SU-DHL-6 (cell line): Measurements from ENCODE around the gene PROCR.

Source experiments
- H2AFZ ChIP-seq: fragments of 200-600 bp; sonication (generic); 2 replicates; pipeline ENCODE4 v1.6.1; 2014; ENCODE audit warnings: low read depth, mild to moderate bottlenecking, moderate library complexity, mixed read lengths, antibody characterized with exemption, low read length; ENCODE audit not compliant: severe bottlenecking
- H3F3A ChIP-seq: fragments of 200-600 bp; shearing (Covaris generic); 2 replicates; pipeline ENCODE4 v1.6.0; 2016; ENCODE audit warnings: antibody characterized with exemption, mild to moderate bottlenecking; ENCODE audit not compliant: insufficient read depth
- H3K27ac ChIP-seq: fragments of 200-600 bp; sonication (generic); 2 replicates; pipeline ENCODE4 v1.5.1; 2016; ENCODE audit warnings: low read depth, mild to moderate bottlenecking, low read length, moderate library complexity, mixed read lengths
- H3K27me3 ChIP-seq: fragments of 200-600 bp; sonication (generic), shearing (Covaris generic); 2 replicates; pipeline ENCODE4 v1.6.0; 2014; ENCODE audit warnings: mild to moderate bottlenecking, low read length
- H3K36me3 ChIP-seq: fragments of 200-600 bp; sonication (generic); 2 replicates; pipeline ENCODE4 v1.6.1; 2014; ENCODE audit warnings: mild to moderate bottlenecking, low read length, mixed read lengths
- H3K4me2 ChIP-seq: fragments of 300-600, 200-600 bp; shearing (Covaris generic), sonication (generic); 2 replicates; pipeline ENCODE4 v1.6.0; 2014; ENCODE audit warnings: low read length, low read depth, mild to moderate bottlenecking; ENCODE audit not compliant: poor library complexity, severe bottlenecking
- H3K4me3 ChIP-seq: fragments of 200-600 bp; sonication (generic); 2 replicates; pipeline ENCODE4 v1.5.1; 2014; ENCODE audit warnings: antibody characterized with exemption, low read length, mild to moderate bottlenecking, mixed read lengths; ENCODE audit not compliant: insufficient read depth, poor library complexity, severe bottlenecking
- H3K79me2 ChIP-seq: fragments of 200-600 bp; sonication (generic); 2 replicates; pipeline ENCODE4 v1.6.1; 2014; ENCODE audit warnings: mild to moderate bottlenecking, low read length, moderate library complexity; ENCODE audit not compliant: insufficient read depth
- H3K9ac ChIP-seq: fragments of 200-600 bp; sonication (generic); 2 replicates; pipeline ENCODE4 v1.7.0; 2014; ENCODE audit warnings: mild to moderate bottlenecking, low read length
- H3K9me2 ChIP-seq: fragments of 200-600 bp; sonication (generic); replicated peaks from 2 replicates; pipeline ENCODE4 v1.6.1; 2014; ENCODE audit warnings: low read length; ENCODE audit not compliant: insufficient read depth
- H3K9me3 ChIP-seq: fragments of 200-600 bp; sonication (generic); 2 replicates; pipeline ENCODE4 v1.6.1; 2014; ENCODE audit warnings: low read length, mixed read lengths; ENCODE audit not compliant: insufficient read depth
- H4K20me1 ChIP-seq: fragments of 200-600 bp; sonication (generic); 2 replicates; pipeline ENCODE4 v1.6.1; 2014; ENCODE audit warnings: low read depth, mild to moderate bottlenecking, antibody characterized with exemption, low read length, moderate library complexity, mixed read lengths
- EZH2phosphoT487 ChIP-seq: fragments of 200-600 bp; sonication (generic), shearing (Covaris generic); conservative IDR thresholded peaks from 2 replicates; pipeline ENCODE4 v1.6.1; 2018; ENCODE audit warnings: mild to moderate bottlenecking, antibody characterized with exemption, low read length, moderate library complexity, mixed read lengths
- TF ChIP-seq, protein P1 (sequence below): fragments of 200-600 bp; sonication (generic); IDR thresholded peaks from one replicate; pipeline ENCODE4 v1.5.1; 2017; ENCODE audit warnings: antibody characterized with exemption, mild to moderate bottlenecking, low read length, moderate library complexity; ENCODE audit not compliant: insufficient read depth, poor library complexity, severe bottlenecking

The PROCR gene

DNA sequence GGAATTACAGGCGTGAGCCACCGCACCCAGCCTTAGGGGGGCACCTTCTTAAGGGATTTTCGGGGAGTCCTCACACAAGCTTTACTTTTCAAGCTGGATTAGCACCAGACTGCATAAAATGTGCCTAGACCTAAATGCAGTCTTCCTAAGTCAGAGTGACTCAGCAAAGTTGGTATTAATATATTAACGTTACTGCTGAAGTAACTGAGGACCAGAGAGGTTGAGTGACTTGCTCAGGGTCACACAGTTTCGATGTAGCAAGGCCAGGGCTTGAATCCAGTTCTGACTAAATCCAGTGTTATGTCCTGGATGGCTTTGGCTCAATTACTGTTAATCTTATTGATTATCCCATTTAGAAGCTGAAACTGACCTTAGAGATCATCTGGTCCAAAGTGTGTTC lies 38.1 kb upstream of the PROCR start:
- H3K4me3 ChIP-seq: no peak overlapping the region
- H4K20me1 ChIP-seq: no peaks in the 10 kb centered on the region
- no peaks in the 10 kb centered on the region for H3F3A ChIP-seq
- no peak overlapping the region for H3K27ac ChIP-seq
- H3K27me3 ChIP-seq: no peaks in the 10 kb centered on the region
- H3K4me2 ChIP-seq: no peak overlapping the region
- H3K9me3 ChIP-seq: no peaks in the 10 kb centered on the region
- no peak overlapping the region for H3K9ac ChIP-seq
- H2AFZ ChIP-seq: no peak overlapping the region
- TF ChIP-seq, protein P1, sequence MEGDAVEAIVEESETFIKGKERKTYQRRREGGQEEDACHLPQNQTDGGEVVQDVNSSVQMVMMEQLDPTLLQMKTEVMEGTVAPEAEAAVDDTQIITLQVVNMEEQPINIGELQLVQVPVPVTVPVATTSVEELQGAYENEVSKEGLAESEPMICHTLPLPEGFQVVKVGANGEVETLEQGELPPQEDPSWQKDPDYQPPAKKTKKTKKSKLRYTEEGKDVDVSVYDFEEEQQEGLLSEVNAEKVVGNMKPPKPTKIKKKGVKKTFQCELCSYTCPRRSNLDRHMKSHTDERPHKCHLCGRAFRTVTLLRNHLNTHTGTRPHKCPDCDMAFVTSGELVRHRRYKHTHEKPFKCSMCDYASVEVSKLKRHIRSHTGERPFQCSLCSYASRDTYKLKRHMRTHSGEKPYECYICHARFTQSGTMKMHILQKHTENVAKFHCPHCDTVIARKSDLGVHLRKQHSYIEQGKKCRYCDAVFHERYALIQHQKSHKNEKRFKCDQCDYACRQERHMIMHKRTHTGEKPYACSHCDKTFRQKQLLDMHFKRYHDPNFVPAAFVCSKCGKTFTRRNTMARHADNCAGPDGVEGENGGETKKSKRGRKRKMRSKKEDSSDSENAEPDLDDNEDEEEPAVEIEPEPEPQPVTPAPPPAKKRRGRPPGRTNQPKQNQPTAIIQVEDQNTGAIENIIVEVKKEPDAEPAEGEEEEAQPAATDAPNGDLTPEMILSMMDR: no peak
- no peak for TF ChIP-seq EZH2phosphoT487
- no peaks in the 10 kb centered on the region for H3K79me2 ChIP-seq
- no peaks in the 10 kb centered on the region for H3K9me2 ChIP-seq
- no peaks in the 10 kb centered on the region for H3K36me3 ChIP-seq

DNA sequence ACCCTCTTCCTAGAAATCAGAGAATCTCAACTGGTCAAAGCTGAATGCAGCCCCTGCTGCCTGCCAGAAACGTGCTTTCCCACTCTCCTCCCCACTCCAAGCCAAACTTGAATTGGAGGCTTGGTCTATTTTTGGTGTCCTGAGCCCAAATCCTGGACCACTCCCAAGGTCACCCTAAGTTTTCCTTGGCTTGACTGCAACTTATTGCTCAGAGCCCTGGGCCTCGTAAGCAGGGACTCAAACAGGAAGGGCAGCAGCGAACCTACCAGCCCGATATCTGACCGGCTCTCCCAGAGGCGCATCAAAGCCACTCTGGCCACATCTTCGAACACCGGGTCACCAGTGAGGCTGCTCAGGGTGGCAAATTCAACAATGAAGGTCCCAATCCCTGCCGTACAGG lies 37.4 kb upstream of the PROCR start:
- Histone ChIP-seq H3K9me3 (no peaks in the 10 kb centered on the region), H3K27me3 (no peaks in the 10 kb centered on the region), H4K20me1 (no peaks in the 10 kb centered on the region), H3K4me2 (no peak overlapping the region), H3K79me2 (no peaks in the 10 kb centered on the region), H3K27ac (no peak overlapping the region), H2AFZ (no peak overlapping the region), H3F3A (no peaks in the 10 kb centered on the region), H3K36me3 (no peaks in the 10 kb centered on the region), H3K9me2 (no peaks in the 10 kb centered on the region), H3K4me3 (no peak overlapping the region), H3K9ac (no peak overlapping the region)
- TF ChIP-seq, protein P1: no peak
- no peak for TF ChIP-seq EZH2phosphoT487

DNA sequence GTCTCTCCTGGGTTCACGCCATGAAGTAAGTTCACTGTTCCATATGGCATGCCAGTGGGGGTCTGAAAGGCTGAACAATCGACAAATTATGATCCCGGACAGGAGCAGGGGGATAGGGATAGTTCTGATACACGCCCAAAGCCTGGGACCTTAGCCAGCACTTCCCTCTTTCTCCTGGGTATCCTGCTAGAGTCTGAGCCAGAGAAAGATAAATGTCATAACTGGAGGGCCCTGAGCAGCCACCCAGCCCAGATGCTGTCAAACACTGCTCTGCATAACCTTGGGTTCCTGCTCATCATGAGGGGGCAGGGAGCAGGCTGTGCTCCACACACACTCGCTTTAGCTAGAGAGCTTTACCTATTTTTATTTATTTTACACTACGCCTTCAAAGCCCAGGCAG lies 37.0 kb upstream of the PROCR start:
- Histone ChIP-seq H3K79me2 (no peaks in the 10 kb centered on the region), H3K27ac (no peak overlapping the region), H3K27me3 (no peaks in the 10 kb centered on the region), H2AFZ (no peak overlapping the region), H3K4me2 (no peak overlapping the region), H3K9ac (no peak overlapping the region), H3K9me3 (no peaks in the 10 kb centered on the region), H3K9me2 (no peaks in the 10 kb centered on the region), H4K20me1 (no peaks in the 10 kb centered on the region), H3F3A (no peaks in the 10 kb centered on the region), H3K36me3 (no peaks in the 10 kb centered on the region), H3K4me3 (no peak overlapping the region)
- TF ChIP-seq, protein P1: no peak
- no peak for TF ChIP-seq EZH2phosphoT487
